ENCODE results near the gene TMEM88.

The TMEM88 gene

GRCh38 chr17:7886227-7887037, 31.6 kb downstream of the TMEM88 start:
- peak; percentile 33 to 64 for DNase-seq

- no peak for DNase-seq
These were observed 32.2 kb downstream of the TMEM88 start for GRCh38 chr17:7887038-7887481.

- peak; percentile 95 to 100 for DNase-seq
These were observed 32.8 kb downstream of the TMEM88 start for GRCh38 chr17:7887482-7888183.

GRCh38 chr17:7888184-7888920, 33.5 kb downstream of the TMEM88 start, which contains the start of gene CHD3:
Gene CHD3, plus strand, starts transcription at chr17:7888789. Its CDS starts 212 bp downstream, at chr17:7889001.
- DNase-seq = peak; percentile 22 to 73

GRCh38 chr17:7889166-7889955, 34.5 kb downstream of the TMEM88 start:
- peak; percentile 99 for DNase-seq

- peak in 1 of 2 experiments; percentile 15 for DNase-seq
These were observed 38.5 kb downstream of the TMEM88 start for GRCh38 chr17:7893187-7893880.

GRCh38 chr17:7894226-7894625, 39.4 kb downstream of the TMEM88 start:
- no peak for DNase-seq

GRCh38 chr17:7894866-7895265, 40.0 kb downstream of the TMEM88 start:
- DNase-seq = no peak

GRCh38 chr17:7897090-7897489, 42.2 kb downstream of the TMEM88 start:
- no peak for DNase-seq

GRCh38 chr17:7897773-7898172, 42.9 kb downstream of the TMEM88 start:
- peak in 1 of 2 experiments; percentile 20 for DNase-seq

- DNase-seq = no peak
These were observed 48.6 kb downstream of the TMEM88 start for GRCh38 chr17:7903154-7904103.
